NB4 (cell line): ENCODE results near the gene FOCAD.

Source experiments
- DNase-seq: peaks from one replicate; pipeline ENCODE4 v3.0.0; 2010; ENCODE audit warnings: low read depth
- H3K4me3 ChIP-seq: one replicate; pipeline ENCODE4 v1.5.1; 2011; ENCODE audit warnings: mild to moderate bottlenecking, low read depth, low read length, moderate library complexity
- MYC ChIP-seq: IDR thresholded peaks from 2 replicates; pipeline ENCODE4 v1.6.1; 2011; ENCODE audit warnings: low read depth, low read length
- POLR2A ChIP-seq: IDR thresholded peaks from 2 replicates; pipeline ENCODE4 v1.6.1; 2011; ENCODE audit warnings: mild to moderate bottlenecking; ENCODE audit not compliant: insufficient read length; ENCODE audit errors: extremely low read depth
- TF ChIP-seq, protein P1 (sequence below): IDR thresholded peaks from 2 replicates; pipeline ENCODE4 v1.6.1; 2011; ENCODE audit warnings: low read depth, low read length
- TF ChIP-seq, protein P2 (sequence below): IDR thresholded peaks from one replicate; pipeline ENCODE4 v1.5.1; 2012; ENCODE audit warnings: low read depth, low read length

FOCAD gene

DNA sequence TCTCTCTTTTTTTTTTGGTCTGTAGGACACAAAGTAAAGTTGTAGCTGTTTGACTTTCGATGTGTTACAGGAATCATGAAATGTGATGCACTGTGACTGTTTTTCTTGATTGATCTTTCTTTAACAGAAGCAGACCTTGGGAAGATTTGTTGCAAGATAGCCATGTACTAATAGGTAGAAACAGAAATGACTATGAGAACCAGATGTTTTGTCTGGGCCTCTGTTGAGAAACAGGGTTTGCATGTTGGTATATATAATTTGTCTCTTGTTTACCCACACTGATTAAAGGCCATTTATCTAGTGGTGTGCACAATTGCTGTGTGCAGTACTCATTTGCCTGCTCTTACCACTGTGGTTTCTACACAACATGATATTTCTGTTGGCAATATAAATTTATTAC, 222.3 kb downstream of the FOCAD start:
- TF ChIP-seq, protein P1, sequence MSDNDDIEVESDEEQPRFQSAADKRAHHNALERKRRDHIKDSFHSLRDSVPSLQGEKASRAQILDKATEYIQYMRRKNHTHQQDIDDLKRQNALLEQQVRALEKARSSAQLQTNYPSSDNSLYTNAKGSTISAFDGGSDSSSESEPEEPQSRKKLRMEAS = no peak
- H3K4me3 ChIP-seq = no peak overlapping the region
- no peak for DNase-seq

DNA sequence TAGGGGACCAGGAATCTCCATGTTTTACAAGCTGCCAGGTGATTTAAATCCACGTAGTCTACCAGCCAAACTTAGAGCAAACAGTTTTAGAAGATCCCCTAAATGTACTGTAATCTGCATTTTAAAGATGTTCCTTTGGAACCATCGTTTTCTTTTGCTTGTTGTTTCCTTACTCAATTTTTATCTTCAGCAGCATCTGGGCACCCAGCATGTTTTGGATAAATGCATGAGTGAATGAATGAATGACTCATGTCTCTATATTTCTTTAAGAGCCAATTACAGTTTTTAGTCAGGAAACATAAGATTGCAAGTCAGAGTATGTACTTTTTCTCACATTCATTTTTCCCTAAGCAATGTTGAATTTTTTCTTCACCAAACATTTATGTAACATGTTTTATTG, 224.4 kb downstream of the FOCAD start:
- TF ChIP-seq MYC (no peak), POLR2A (no peak)
- TF ChIP-seq, protein P2, sequence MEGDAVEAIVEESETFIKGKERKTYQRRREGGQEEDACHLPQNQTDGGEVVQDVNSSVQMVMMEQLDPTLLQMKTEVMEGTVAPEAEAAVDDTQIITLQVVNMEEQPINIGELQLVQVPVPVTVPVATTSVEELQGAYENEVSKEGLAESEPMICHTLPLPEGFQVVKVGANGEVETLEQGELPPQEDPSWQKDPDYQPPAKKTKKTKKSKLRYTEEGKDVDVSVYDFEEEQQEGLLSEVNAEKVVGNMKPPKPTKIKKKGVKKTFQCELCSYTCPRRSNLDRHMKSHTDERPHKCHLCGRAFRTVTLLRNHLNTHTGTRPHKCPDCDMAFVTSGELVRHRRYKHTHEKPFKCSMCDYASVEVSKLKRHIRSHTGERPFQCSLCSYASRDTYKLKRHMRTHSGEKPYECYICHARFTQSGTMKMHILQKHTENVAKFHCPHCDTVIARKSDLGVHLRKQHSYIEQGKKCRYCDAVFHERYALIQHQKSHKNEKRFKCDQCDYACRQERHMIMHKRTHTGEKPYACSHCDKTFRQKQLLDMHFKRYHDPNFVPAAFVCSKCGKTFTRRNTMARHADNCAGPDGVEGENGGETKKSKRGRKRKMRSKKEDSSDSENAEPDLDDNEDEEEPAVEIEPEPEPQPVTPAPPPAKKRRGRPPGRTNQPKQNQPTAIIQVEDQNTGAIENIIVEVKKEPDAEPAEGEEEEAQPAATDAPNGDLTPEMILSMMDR = no peak
- TF ChIP-seq, protein P1 = no peak
- no peak for DNase-seq
- H3K4me3 ChIP-seq = no peak overlapping the region

DNA sequence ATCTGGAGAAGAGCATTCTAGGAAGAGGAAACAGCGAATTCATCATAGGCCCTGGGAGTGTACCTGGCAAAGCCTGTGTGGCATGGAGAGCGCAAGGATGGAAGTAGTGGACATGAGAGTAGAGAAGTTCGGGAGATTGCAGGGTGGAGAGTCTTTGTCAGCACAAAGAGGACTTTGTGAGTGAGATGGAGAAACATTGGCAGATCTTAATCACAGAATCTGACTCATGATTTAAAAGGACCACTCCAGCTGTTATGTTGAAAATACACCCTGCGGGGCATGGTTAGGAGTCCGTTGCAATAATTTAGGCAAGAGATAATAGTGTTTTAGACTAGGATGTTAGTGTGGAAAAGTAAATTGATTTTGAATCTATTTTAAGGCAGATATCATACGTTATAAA, 230.5 kb downstream of the FOCAD start:
- TF ChIP-seq, protein P1 = no peak
- TF ChIP-seq, protein P2 = no peak
- TF ChIP-seq POLR2A (no peak), MYC (no peak)
- no peak overlapping the region for H3K4me3 ChIP-seq
- no peak for DNase-seq

DNA sequence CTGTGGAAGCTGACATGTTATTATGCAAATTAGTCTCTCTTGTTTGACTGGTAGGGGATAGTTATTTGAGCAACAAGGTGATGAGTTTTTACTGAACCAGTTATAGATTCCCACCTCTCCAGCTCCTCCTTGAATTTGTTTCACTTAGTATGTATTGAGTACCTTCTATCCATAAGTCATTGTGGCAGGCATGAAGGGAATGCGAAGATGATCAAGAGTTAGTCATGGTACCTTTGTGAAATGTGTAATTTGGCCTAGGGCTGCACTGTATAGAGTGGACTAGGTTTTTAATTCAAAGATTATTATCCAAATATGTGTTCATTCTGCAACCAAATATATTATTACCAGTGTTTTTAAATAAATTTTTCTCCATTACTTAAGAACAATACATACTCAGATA, 237.3 kb downstream of the FOCAD start:
- H3K4me3 ChIP-seq = no peak overlapping the region
- TF ChIP-seq, protein P1 = no peak
- no peak for TF ChIP-seq MYC
- no peak for TF ChIP-seq POLR2A
- TF ChIP-seq, protein P2 = no peak
- DNase-seq = no peak

DNA sequence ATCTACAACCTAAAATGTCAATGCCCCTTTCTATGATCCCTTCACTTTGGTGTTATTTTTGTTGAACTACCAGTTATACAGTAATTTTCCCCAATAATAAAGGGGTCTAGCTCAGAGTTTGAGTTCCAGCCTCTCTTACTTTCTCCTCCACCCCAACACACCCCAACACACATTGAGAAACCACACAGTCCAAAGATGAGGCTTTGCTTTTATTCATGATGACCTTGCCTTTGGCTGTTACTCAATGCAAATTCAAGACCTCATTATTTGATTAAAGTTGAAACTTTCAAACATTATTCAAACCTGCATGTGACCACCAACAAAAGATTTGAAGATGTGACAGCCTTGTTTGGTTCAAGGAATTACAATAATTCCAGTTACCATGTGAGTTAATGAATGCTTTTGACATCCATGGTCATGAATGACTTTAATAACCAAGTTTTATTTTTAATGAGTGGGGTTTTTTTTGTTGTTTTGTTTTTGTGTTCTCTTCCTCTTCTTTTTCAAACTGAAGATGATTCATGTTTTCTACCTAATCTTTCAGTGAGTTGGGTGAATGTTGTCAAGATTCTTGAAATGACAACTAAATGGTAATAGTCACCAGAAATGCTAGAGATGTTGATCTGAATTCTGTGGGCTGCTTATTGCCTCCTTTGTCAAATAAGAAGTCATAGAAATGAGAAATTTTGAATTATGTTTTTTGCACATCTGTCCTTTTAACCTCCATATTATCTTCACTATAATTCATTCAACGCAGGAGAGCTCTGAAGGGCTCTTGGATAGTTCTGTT, 241.4 kb downstream of the FOCAD start:
- no peak for DNase-seq
- H3K4me3 ChIP-seq = no peak overlapping the region
- TF ChIP-seq MYC (no peak), POLR2A (no peak)
- TF ChIP-seq, protein P1 = no peak
- TF ChIP-seq, protein P2 = no peak

DNA sequence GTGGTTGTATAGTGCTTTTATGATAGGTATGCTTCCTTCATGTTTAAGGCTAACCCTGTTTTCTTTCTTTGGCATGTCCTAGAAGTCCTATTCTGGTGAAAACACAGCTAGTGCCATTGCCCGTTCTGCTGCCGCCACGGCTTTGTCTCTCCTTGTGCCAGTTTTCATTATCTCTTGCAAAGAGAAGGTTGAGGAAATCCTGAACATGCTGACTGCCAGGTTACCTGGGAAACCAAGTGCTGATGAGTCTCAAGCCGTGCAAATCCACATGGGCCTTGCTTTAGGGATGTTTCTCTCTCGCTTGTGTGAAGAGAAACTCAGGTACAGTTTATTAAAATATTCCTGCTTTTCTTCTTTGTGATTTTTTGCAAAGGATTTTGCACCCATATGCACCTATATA, 245.2 kb downstream of the FOCAD start:
- DNase-seq = no peak
- TF ChIP-seq, protein P2 = no peak
- TF ChIP-seq MYC = no peak
- TF ChIP-seq, protein P1 = no peak
- TF ChIP-seq POLR2A = no peak
- H3K4me3 ChIP-seq = no peak overlapping the region
